ENCODE measurements around the gene SLCO4A1.

GRCh38 chr20:62660768-62661167 lies 18.5 kb downstream of the SLCO4A1 start:
- TF ChIP-seq CTCF (IDR thresholded peaks at IDR 0.05) (no peak), POLR2A (IDR thresholded peaks at IDR 0.05) (no peak), EP300 (IDR thresholded peaks at IDR 0.05) (no peak)

Data from ovary (tissue), 3 donors.